KOPT-K1 (cell line): Measurements from ENCODE around the gene CXXC4.

Source experiments
- H3K27ac ChIP-seq: fragments of 200-600 bp; sonication (generic); 2 replicates; pipeline ENCODE4 v1.5.1; 2016; ENCODE audit warnings: antibody characterized with exemption, mild to moderate bottlenecking, low read depth, low read length; ENCODE audit not compliant: poor library complexity, severe bottlenecking
- H3K36me3 ChIP-seq: fragments of 200-600 bp; sonication (generic); 2 replicates; pipeline ENCODE4 v1.5.1; 2017; ENCODE audit warnings: antibody characterized with exemption, mild to moderate bottlenecking, low read length, moderate library complexity; ENCODE audit not compliant: insufficient read depth
- H3K9me3 ChIP-seq: fragments of 200-600 bp; sonication (generic); 2 replicates; pipeline ENCODE4 v1.5.1; 2017; ENCODE audit warnings: antibody characterized with exemption, low read length, mild to moderate bottlenecking; ENCODE audit not compliant: insufficient read depth, poor library complexity, severe bottlenecking

The CXXC4 gene

DNA sequence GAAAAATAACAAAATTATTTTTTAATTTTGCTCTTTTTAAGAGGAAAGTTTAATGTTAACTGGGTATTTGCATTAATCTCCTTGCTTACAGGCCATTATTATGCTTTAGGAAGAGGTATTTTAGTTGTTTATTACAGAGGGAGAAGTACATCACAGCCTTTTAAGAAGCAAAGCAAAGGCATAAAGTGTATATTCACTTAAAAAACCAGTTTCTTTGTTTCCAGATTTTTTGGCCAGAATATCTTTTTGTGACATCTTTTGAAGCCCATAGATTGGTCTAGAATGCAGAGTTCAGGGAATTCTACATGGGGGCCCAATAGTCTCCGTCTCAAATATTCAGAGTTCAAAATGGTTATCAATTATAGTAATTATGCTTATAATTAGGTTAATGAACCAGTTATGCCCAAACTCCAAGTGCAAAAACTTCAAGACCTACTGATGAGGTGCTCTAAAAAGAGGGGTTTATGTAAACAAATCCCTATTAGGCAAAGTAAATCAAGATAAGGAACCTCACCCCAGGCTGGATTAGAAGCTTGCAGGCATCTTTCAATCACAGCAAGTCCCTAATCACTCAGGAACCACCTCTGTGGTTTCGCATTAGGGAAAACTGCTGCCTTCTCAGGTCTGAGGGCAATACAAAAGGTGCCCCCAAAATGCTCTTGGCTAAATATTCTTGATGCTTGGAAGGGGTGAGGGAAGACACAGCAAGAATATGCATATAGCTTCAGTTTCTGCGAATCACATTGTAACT is 1.4 kb downstream of the CXXC4 start:
- Histone ChIP-seq H3K27ac (no peak overlapping the region), H3K9me3 (no peaks in the 10 kb centered on the region), H3K36me3 (no peaks in the 10 kb centered on the region)

DNA sequence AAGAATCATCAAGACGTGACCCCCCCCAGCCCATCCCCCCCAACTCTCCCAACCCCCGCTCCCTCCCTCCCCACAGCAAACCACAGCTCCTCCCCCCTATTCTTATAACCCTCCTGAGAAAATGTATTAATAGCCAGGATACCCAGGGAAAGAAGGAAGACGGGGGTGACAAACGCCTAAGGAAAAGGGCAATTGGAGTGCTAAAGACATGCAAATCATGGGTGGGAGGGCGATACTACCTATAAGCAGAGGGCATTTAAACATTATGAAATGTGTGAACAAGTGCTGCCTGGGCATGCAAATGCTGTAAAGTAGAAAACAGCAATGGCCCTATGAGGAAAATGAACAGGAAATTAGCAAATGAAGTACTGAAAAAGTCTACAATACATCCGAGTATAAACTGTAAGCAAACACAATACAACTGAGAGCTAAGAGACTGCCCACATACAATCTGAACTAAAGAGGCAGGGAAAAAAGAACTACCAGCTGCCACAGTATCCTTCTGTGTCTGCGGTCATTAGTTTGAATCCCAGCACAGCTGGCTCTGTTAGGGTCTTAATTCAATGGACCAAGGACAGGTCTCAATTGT is 2.4 kb downstream of the CXXC4 start:
- H3K36me3 ChIP-seq, result no peaks in the 10 kb centered on the region
- H3K9me3 ChIP-seq, result no peaks in the 10 kb centered on the region
- H3K27ac ChIP-seq, result no peak overlapping the region

- no peaks in the 10 kb centered on the region for H3K9me3 ChIP-seq
- no peak overlapping the region for H3K27ac ChIP-seq
- H3K36me3 ChIP-seq, result no peaks in the 10 kb centered on the region
These were observed 3.1 kb downstream of the CXXC4 start for GRCh38 chr4:104491481-104492182.

DNA sequence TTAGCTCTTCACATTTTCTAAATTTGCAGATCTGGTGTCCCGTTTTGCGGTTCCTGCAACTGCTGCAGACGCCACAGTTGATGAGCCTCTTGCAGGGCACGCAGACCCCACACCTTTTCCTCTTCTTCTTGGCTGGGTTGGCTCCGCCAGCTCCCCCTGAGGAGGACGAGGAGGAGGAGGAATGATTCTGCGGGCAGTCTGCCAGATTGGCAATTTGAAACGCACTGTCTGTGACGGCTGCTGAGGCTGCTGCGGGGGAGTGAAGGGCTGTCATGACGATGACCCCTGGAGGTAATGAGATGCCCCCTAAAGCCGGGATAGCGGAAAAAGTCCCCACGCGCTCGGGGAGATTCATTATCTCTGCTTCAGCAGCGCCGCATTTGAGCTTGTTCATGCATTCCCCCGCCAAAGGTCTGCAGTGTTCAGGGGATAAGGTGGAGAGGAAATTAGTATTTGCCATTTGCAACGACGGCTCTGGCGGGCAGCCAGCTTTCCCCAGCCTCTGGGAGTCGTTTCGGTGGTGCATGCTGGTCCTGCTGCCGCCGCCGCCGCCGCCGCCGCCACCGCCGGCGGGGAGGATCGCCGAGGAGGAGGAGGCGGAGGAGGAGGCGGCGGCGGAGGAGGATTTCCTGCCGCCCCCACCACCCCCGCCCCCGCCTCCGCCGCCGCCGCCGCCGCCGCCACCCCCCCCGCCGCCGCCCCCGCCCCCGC is 3.8 kb downstream of the CXXC4 start:
- Histone ChIP-seq H3K36me3 (no peaks in the 10 kb centered on the region), H3K27ac (no peak overlapping the region), H3K9me3 (no peaks in the 10 kb centered on the region)

GRCh38 chr4:104490096-104490769 is 4.5 kb downstream of the CXXC4 start:
- no peak overlapping the region for H3K27ac ChIP-seq
- no peaks in the 10 kb centered on the region for H3K9me3 ChIP-seq
- no peaks in the 10 kb centered on the region for H3K36me3 ChIP-seq

- H3K36me3 ChIP-seq, result no peaks in the 10 kb centered on the region
- H3K27ac ChIP-seq, result no peak overlapping the region
- no peaks in the 10 kb centered on the region for H3K9me3 ChIP-seq
These were observed 5.0 kb downstream of the CXXC4 start for GRCh38 chr4:104489731-104490095.

- Histone ChIP-seq H3K27ac (no peak overlapping the region), H3K9me3 (no peaks in the 10 kb centered on the region), H3K36me3 (no peaks in the 10 kb centered on the region)
These were observed 6.5 kb downstream of the CXXC4 start for GRCh38 chr4:104488151-104488550.

- H3K36me3 ChIP-seq, result no peaks in the 10 kb centered on the region
- H3K27ac ChIP-seq, result no peak overlapping the region
- H3K9me3 ChIP-seq, result no peaks in the 10 kb centered on the region
These were observed 7.8 kb downstream of the CXXC4 start for GRCh38 chr4:104486716-104487504.

- no peak overlapping the region for H3K27ac ChIP-seq
These were observed 19.0 kb downstream of the CXXC4 start for GRCh38 chr4:104475652-104476051.

GRCh38 chr4:104472766-104473165 is 21.9 kb downstream of the CXXC4 start:
- Histone ChIP-seq H3K36me3 (no peaks in the 10 kb centered on the region), H3K9me3 (no peaks in the 10 kb centered on the region), H3K27ac (no peak overlapping the region)

More at GRCh38 chr4:104475652-104476051, 19.0 kb downstream of the CXXC4 start:
- Histone ChIP-seq H3K36me3 (no peaks in the 10 kb centered on the region), H3K9me3 (no peaks in the 10 kb centered on the region)

GRCh38 chr4:104470770-104471169 is 23.9 kb downstream of the CXXC4 start:
- no peaks in the 10 kb centered on the region for H3K36me3 ChIP-seq
- no peak overlapping the region for H3K27ac ChIP-seq

DNA sequence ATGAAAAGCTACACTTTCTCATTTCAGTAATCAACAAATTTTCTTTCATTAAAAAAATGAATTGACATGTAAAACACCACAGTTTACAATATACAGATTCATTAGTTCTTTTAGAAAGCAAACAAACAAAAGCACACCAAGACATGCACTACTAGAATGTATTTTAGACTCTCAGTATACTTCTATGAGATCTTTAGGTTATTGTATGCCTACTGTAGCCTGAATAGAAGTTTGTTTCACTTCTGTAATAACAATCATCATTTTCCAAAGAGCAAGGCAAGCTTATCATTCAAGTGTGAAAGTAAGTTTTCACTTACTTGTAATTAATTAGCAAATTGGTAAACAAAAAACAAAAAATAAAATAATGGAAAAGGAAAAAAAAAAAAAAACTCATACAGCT is 24.9 kb downstream of the CXXC4 start:
- Histone ChIP-seq H3K27ac (no peak overlapping the region), H3K36me3 (no peaks in the 10 kb centered on the region)

More at GRCh38 chr4:104470770-104471169, 23.9 kb downstream of the CXXC4 start:
- no peaks in the 10 kb centered on the region for H3K9me3 ChIP-seq

DNA sequence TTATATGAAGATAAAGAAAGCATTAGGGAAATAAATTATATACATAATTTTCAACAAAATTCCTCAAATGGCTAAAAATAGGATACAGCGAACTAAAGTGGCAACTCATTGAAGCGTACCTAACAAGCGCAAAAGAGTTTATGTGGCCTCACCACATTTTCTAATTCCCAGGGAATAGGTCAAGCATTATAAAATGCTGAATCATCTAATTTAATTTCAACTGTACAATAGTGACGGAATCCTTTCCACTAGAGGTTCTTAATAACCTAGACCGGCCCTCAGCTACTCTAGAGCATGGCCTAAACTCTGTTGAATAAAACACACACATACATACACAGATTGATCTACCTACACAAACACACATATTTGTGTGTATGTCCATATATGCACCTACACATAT is 29.1 kb downstream of the CXXC4 start:
- Histone ChIP-seq H3K36me3 (no peaks in the 10 kb centered on the region), H3K27ac (no peak overlapping the region), H3K9me3 (no peaks in the 10 kb centered on the region)

More for the DNA sequence above, 24.9 kb downstream of the CXXC4 start:
- H3K9me3 ChIP-seq, result no peaks in the 10 kb centered on the region

- no peak overlapping the region for H3K27ac ChIP-seq
- H3K9me3 ChIP-seq, result no peaks in the 10 kb centered on the region
- no peaks in the 10 kb centered on the region for H3K36me3 ChIP-seq
These were observed 29.5 kb downstream of the CXXC4 start for GRCh38 chr4:104465201-104465600.
